Stimulated activated naive B cell treated with anti-CD40 and anti-IgM and Interleukin-4, amounts not matched to agents 10 μg/mL and 1 μg/mL and 100 μg/mL, for 72 hours (primary cell): ENCODE results near the gene CCNJL.
"Not testable (repeated sequence)": the region's sequence is repeated elsewhere in the genome, so short reads cannot be mapped to it uniquely, and the experiment has no call there.

ENCODE experiments used
- ATAC-seq, 2 donors: fragments of 150-1000 bp; cut with Tn5 transposase; replicated peaks; 2 replicates each; pipeline ENCODE4 v1.10.0; 2021; ENCODE audit warnings: moderate library complexity in 1 of 2
- DNase-seq: peaks from one replicate; pipeline ENCODE4 v3.0.0; 2021
- H3K27ac Mint-ChIP-seq: one replicate; pipeline ENCODE4 v1.8.0; 2022; ENCODE audit warnings: mild to moderate bottlenecking, mixed read lengths
- H3K27me3 Mint-ChIP-seq, 2 donors: one replicate each; pipeline ENCODE4 v1.8.0; 2022; ENCODE audit warnings: mixed read lengths in 2 of 2
- H3K36me3 Mint-ChIP-seq, 2 donors: one replicate each; pipeline ENCODE4 v1.8.0; 2022; ENCODE audit warnings: mixed read lengths in 2 of 2, mild to moderate bottlenecking in 1 of 2
- H3K4me1 Mint-ChIP-seq, 2 donors: one replicate each; pipeline ENCODE4 v1.8.0; 2022; ENCODE audit warnings: mixed read lengths in 2 of 2, mild to moderate bottlenecking in 1 of 2
- H3K4me3 Mint-ChIP-seq, 2 donors: one replicate each; pipeline ENCODE4 v1.8.0; 2022; ENCODE audit warnings: mild to moderate bottlenecking in 2 of 2, mixed read lengths in 2 of 2, moderate library complexity in 1 of 2
- H3K9me3 Mint-ChIP-seq, 2 donors: one replicate each; pipeline ENCODE4 v1.8.0; 2022; ENCODE audit warnings: mixed read lengths in 2 of 2, mild to moderate bottlenecking in 1 of 2

CCNJL gene

GRCh38 chr5:160252916-160253315 lies 59.4 kb downstream of the CCNJL start:
- peaks cover 1 to 6% of the 10 kb centered on the region in 2 donors for H3K4me1 Mint-ChIP-seq
- no peak overlapping the region for H3K4me3 Mint-ChIP-seq
- no peaks in the 10 kb centered on the region for H3K36me3 Mint-ChIP-seq
- ATAC-seq (no peak), DNase-seq (no peak)
- H3K27me3 Mint-ChIP-seq, result no peaks in the 10 kb centered on the region
- no peaks in the 10 kb centered on the region for H3K9me3 Mint-ChIP-seq
- no peak overlapping the region for H3K27ac Mint-ChIP-seq

GRCh38 chr5:160251406-160252155 lies 60.8 kb downstream of the CCNJL start:
- ATAC-seq, result no peak
- Mint-ChIP-seq H3K36me3 (no peaks in the 10 kb centered on the region), H3K27me3 (no peaks in the 10 kb centered on the region)

GRCh38 chr5:160250826-160251225 lies 61.5 kb downstream of the CCNJL start:
- Mint-ChIP-seq H3K27me3 (no peaks in the 10 kb centered on the region), H3K36me3 (no peaks in the 10 kb centered on the region), H3K4me1 (peaks cover 7 to 16% of the 10 kb centered on the region in 2 donors), H3K4me3 (no peak overlapping the region), H3K27ac (no peak overlapping the region), H3K9me3 (no peaks in the 10 kb centered on the region)
- DNase-seq (no peak), ATAC-seq (peak in 1 of 2 donors; percentile 37)

More at GRCh38 chr5:160251406-160252155, 60.8 kb downstream of the CCNJL start:
- Mint-ChIP-seq H3K9me3 (no peaks in the 10 kb centered on the region), H3K4me3 (no peak overlapping the region), H3K27ac (no peak overlapping the region), H3K4me1 (peaks cover 7 to 16% of the 10 kb centered on the region in 2 donors)
- DNase-seq, result no peak

- no peaks in the 10 kb centered on the region for H3K27me3 Mint-ChIP-seq
- no peak overlapping the region for H3K27ac Mint-ChIP-seq
These were observed 62.1 kb downstream of the CCNJL start for GRCh38 chr5:160250226-160250625.

GRCh38 chr5:160249570-160249969 lies 62.8 kb downstream of the CCNJL start:
- H3K9me3 Mint-ChIP-seq, ATAC-seq, H3K4me3 Mint-ChIP-seq, H3K36me3 Mint-ChIP-seq, H3K27me3 Mint-ChIP-seq, H3K27ac Mint-ChIP-seq, DNase-seq: not testable (repeated sequence)
- peaks cover 7 to 16% of the 10 kb centered on the region in 2 donors for H3K4me1 Mint-ChIP-seq

More at GRCh38 chr5:160250226-160250625, 62.1 kb downstream of the CCNJL start:
- no peak for ATAC-seq
- Mint-ChIP-seq H3K4me1 (peaks cover 7 to 16% of the 10 kb centered on the region in 2 donors), H3K4me3 (no peak overlapping the region), H3K36me3 (no peaks in the 10 kb centered on the region), H3K9me3 (no peaks in the 10 kb centered on the region)
- DNase-seq, result no peak

- Mint-ChIP-seq H3K27me3 (peaks cover 0 to 2% of the 10 kb centered on the region in 2 donors), H3K27ac (peak overlapping the region; percentile 20), H3K4me3 (no peak overlapping the region), H3K36me3 (no peaks in the 10 kb centered on the region), H3K9me3 (no peaks in the 10 kb centered on the region), H3K4me1 (peaks cover 7 to 23% of the 10 kb centered on the region in 2 donors)
- ATAC-seq, result no peak
- no peak for DNase-seq
These were observed 66.8 kb downstream of the CCNJL start for GRCh38 chr5:160245506-160246086.

GRCh38 chr5:160242145-160242544 lies 70.2 kb downstream of the CCNJL start:
- no peaks in the 10 kb centered on the region for H3K36me3 Mint-ChIP-seq
- no peak for ATAC-seq
- H3K4me3 Mint-ChIP-seq, result no peak overlapping the region
- DNase-seq, result no peak
- peaks cover 0 to 16% of the 10 kb centered on the region in 2 donors for H3K27me3 Mint-ChIP-seq
- H3K27ac Mint-ChIP-seq, result no peak overlapping the region
- no peaks in the 10 kb centered on the region for H3K9me3 Mint-ChIP-seq
- H3K4me1 Mint-ChIP-seq, result peaks cover under 1 to 9% of the 10 kb centered on the region in 2 donors

- no peak overlapping the region for H3K27ac Mint-ChIP-seq
- no peaks in the 10 kb centered on the region for H3K36me3 Mint-ChIP-seq
- peaks cover 0 to 7% of the 10 kb centered on the region in 2 donors for H3K4me1 Mint-ChIP-seq
- H3K9me3 Mint-ChIP-seq, result no peaks in the 10 kb centered on the region
- ATAC-seq (no peak), DNase-seq (no peak)
- H3K27me3 Mint-ChIP-seq, result peaks cover 0 to 16% of the 10 kb centered on the region in 2 donors
- no peak overlapping the region for H3K4me3 Mint-ChIP-seq
These were observed 72.0 kb downstream of the CCNJL start for GRCh38 chr5:160240350-160240749.

GRCh38 chr5:160237571-160238093 lies 74.7 kb downstream of the CCNJL start:
- Mint-ChIP-seq H3K27me3 (peaks cover 0 to 16% of the 10 kb centered on the region in 2 donors), H3K4me3 (no peak overlapping the region), H3K36me3 (no peaks in the 10 kb centered on the region), H3K4me1 (no peaks in the 10 kb centered on the region), H3K9me3 (no peaks in the 10 kb centered on the region), H3K27ac (no peak overlapping the region)
- DNase-seq (no peak), ATAC-seq (no peak)

- no peaks in the 10 kb centered on the region for H3K9me3 Mint-ChIP-seq
- no peak for ATAC-seq
- H3K4me3 Mint-ChIP-seq, result no peak overlapping the region
- H3K27ac Mint-ChIP-seq, result no peak overlapping the region
- H3K4me1 Mint-ChIP-seq, result peaks cover 5 to 14% of the 10 kb centered on the region in 2 donors
- H3K36me3 Mint-ChIP-seq, result no peaks in the 10 kb centered on the region
- no peak for DNase-seq
- peaks cover 0 to 16% of the 10 kb centered on the region in 2 donors for H3K27me3 Mint-ChIP-seq
These were observed 76.6 kb downstream of the CCNJL start for GRCh38 chr5:160235731-160236130.

GRCh38 chr5:160233215-160233614 lies 79.1 kb downstream of the CCNJL start:
- DNase-seq (no peak), ATAC-seq (no peak)
- H3K4me3 Mint-ChIP-seq, result no peak overlapping the region
- no peaks in the 10 kb centered on the region for H3K9me3 Mint-ChIP-seq
- no peaks in the 10 kb centered on the region for H3K36me3 Mint-ChIP-seq
- H3K27ac Mint-ChIP-seq, result no peak overlapping the region
- peaks cover 6 to 18% of the 10 kb centered on the region in 2 donors for H3K4me1 Mint-ChIP-seq
- peaks cover 8 to 18% of the 10 kb centered on the region in 2 donors for H3K27me3 Mint-ChIP-seq

- Mint-ChIP-seq H3K4me3 (no peak overlapping the region), H3K27ac (peak overlapping the region; percentile 54), H3K9me3 (no peaks in the 10 kb centered on the region), H3K27me3 (peaks cover 7 to 8% of the 10 kb centered on the region in 2 donors), H3K36me3 (no peaks in the 10 kb centered on the region), H3K4me1 (peaks cover 6 to 18% of the 10 kb centered on the region in 2 donors)
- peak; percentile 50 to 56 for ATAC-seq
- no peak for DNase-seq
These were observed 80.5 kb downstream of the CCNJL start for GRCh38 chr5:160231783-160232342.

- Mint-ChIP-seq H3K27me3 (peaks cover 7 to 8% of the 10 kb centered on the region in 2 donors), H3K9me3 (no peaks in the 10 kb centered on the region), H3K36me3 (no peaks in the 10 kb centered on the region), H3K27ac (peak overlapping the region; percentile 94), H3K4me3 (peak overlapping the region; percentile 19 to 48), H3K4me1 (peaks cover 6 to 18% of the 10 kb centered on the region in 2 donors)
- DNase-seq (peak; percentile 51), ATAC-seq (peak; percentile 84 to 87)
These were observed 81.5 kb downstream of the CCNJL start for GRCh38 chr5:160230686-160231527.
